ENCODE results near the gene MYO3B.

MYO3B gene

DNA sequence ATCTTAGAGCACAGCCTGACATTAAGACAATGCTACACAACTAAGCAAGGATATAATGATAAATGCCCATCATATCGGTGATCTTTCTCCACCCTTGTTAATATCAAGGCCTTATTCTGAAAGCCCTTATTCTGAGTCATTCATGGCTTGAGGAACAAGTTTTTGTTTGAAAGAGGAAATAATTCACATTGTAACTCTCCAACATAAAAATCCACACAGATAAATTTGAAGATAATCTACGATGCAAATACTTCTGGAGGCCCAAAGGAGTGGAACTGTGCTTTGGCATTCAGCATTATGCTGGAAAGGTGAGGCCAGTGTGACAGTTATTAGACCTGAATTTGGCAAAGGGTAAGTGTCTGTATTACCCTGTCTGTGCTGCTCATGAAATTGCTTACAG lies 227.4 kb downstream of the MYO3B start:
- no peak overlapping the region for H3K4me3 ChIP-seq (ENCODE audit: low read length)
- TF ChIP-seq EZH2phosphoT487 (IDR thresholded peaks at IDR 0.05; ENCODE audit: borderline replicate concordance, low read length) = no peak
- TF ChIP-seq, protein P1, sequence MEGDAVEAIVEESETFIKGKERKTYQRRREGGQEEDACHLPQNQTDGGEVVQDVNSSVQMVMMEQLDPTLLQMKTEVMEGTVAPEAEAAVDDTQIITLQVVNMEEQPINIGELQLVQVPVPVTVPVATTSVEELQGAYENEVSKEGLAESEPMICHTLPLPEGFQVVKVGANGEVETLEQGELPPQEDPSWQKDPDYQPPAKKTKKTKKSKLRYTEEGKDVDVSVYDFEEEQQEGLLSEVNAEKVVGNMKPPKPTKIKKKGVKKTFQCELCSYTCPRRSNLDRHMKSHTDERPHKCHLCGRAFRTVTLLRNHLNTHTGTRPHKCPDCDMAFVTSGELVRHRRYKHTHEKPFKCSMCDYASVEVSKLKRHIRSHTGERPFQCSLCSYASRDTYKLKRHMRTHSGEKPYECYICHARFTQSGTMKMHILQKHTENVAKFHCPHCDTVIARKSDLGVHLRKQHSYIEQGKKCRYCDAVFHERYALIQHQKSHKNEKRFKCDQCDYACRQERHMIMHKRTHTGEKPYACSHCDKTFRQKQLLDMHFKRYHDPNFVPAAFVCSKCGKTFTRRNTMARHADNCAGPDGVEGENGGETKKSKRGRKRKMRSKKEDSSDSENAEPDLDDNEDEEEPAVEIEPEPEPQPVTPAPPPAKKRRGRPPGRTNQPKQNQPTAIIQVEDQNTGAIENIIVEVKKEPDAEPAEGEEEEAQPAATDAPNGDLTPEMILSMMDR (IDR thresholded peaks at IDR 0.05; ENCODE audit: low read depth, low read length, poor library complexity, severe bottlenecking) = no peak
- no peaks in the 10 kb centered on the region for H3K9me2 ChIP-seq (replicated peaks; ENCODE audit: control insufficient read depth, low read length)
- H3K27ac ChIP-seq (ENCODE audit: low read depth, low read length) = no peak overlapping the region
- H4K20me1 ChIP-seq (ENCODE audit: control insufficient read depth, insufficient read depth, low read depth, low read length) = no peaks in the 10 kb centered on the region
- H3K27me3 ChIP-seq (ENCODE audit: control insufficient read depth, low read length) = peaks cover 11% of the 10 kb centered on the region
- no peaks in the 10 kb centered on the region for H3K9me3 ChIP-seq (ENCODE audit: control insufficient read depth, insufficient read depth, low read length)
- no peak overlapping the region for H3K4me2 ChIP-seq (ENCODE audit: low read length)
- no peaks in the 10 kb centered on the region for H3F3A ChIP-seq (ENCODE audit: control insufficient read depth, insufficient read depth)
- peaks cover 15% of the 10 kb centered on the region for H3K4me1 ChIP-seq (ENCODE audit: control insufficient read depth, low read length)
- H3K36me3 ChIP-seq (ENCODE audit: control insufficient read depth, low read length) = no peaks in the 10 kb centered on the region
- H3K79me2 ChIP-seq (ENCODE audit: control insufficient read depth, low read length) = no peaks in the 10 kb centered on the region

DNA sequence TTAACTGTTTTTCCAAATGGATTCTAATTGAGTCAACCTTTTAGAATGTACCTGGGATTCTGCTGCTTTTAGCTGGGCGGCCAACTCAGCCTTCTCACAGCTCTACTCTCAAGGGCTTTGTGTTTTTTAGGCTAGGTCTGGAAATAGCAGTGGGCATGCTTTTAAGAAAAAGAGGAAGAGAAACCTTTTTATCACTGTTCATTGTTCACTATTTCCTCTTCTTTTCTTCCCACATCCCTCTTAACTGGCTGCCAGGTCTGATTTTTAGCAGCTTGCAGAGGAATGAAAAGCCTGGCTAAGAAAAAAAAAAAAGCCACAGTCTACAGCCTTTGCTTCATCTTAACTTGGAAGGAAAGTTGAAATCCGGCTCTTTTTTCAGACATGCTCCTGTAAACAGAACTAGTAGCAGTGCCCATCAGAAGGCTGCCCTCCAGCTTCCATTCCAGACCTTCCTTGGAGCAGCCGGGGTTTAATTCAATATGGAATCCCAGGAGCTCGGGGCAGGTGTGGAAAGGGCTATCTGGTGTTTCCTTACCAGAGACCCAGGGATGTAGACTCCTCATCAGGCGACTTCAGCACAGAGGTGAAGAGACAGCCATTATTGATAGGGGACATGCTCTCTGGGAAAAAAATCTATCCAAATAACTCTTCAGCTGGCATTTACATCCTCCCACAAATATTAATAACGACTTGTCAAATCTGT lies 230.7 kb downstream of the MYO3B start:
- Histone ChIP-seq H3K27me3 (ENCODE audit: control insufficient read depth, low read length) (peaks cover 5% of the 10 kb centered on the region; the same call in 1 of the 2 replicates), H4K20me1 (ENCODE audit: control insufficient read depth, insufficient read depth, low read depth, low read length) (no peaks in the 10 kb centered on the region), H3K9me3 (ENCODE audit: control insufficient read depth, insufficient read depth, low read length) (no peaks in the 10 kb centered on the region), H3K4me3 (ENCODE audit: low read length) (peak overlapping the region; percentile 50), H3K36me3 (ENCODE audit: control insufficient read depth, low read length) (no peaks in the 10 kb centered on the region), H3K4me2 (ENCODE audit: low read length) (peak overlapping the region; percentile 67), H3K4me1 (ENCODE audit: control insufficient read depth, low read length) (peaks cover 15% of the 10 kb centered on the region), H3K9me2 (replicated peaks; ENCODE audit: control insufficient read depth, low read length) (no peaks in the 10 kb centered on the region), H3F3A (ENCODE audit: control insufficient read depth, insufficient read depth) (no peaks in the 10 kb centered on the region), H3K27ac (ENCODE audit: low read depth, low read length) (no peak overlapping the region), H3K79me2 (ENCODE audit: control insufficient read depth, low read length) (no peaks in the 10 kb centered on the region)
- TF ChIP-seq, protein P1 (IDR thresholded peaks at IDR 0.05; ENCODE audit: low read depth, low read length, poor library complexity, severe bottlenecking) = no peak
- TF ChIP-seq EZH2phosphoT487 (IDR thresholded peaks at IDR 0.05; ENCODE audit: borderline replicate concordance, low read length) = no peak

DNA sequence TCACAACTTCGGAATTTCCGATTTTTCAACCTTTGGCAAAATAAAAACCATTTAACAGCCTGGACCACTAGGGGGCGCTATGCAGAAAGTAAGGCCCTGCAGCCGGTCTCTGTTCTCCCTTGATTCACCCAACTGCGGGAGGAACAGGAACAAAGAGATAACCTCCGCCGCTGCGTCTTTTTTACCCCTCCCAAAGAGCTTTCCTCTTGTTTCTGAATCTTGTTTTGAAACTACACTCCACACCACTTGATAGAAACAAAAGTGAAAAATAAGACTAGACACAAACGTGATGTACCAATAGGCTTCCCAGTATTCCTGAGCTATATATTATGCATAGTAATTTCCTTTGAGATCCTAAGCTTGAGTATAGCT lies 231.2 kb downstream of the MYO3B start:
- Histone ChIP-seq H3K4me1 (ENCODE audit: control insufficient read depth, low read length) (peaks cover 15% of the 10 kb centered on the region), H3K79me2 (ENCODE audit: control insufficient read depth, low read length) (no peaks in the 10 kb centered on the region), H3K9me2 (replicated peaks; ENCODE audit: control insufficient read depth, low read length) (no peaks in the 10 kb centered on the region), H4K20me1 (ENCODE audit: control insufficient read depth, insufficient read depth, low read depth, low read length) (no peaks in the 10 kb centered on the region), H3K4me2 (ENCODE audit: low read length) (peak overlapping the region; percentile 67), H3K27me3 (ENCODE audit: control insufficient read depth, low read length) (no peaks in the 10 kb centered on the region; the same call in 1 of the 2 replicates), H3K36me3 (ENCODE audit: control insufficient read depth, low read length) (no peaks in the 10 kb centered on the region), H3K27ac (ENCODE audit: low read depth, low read length) (no peak overlapping the region), H3F3A (ENCODE audit: control insufficient read depth, insufficient read depth) (no peaks in the 10 kb centered on the region), H3K4me3 (ENCODE audit: low read length) (peak overlapping the region; percentile 50), H3K9me3 (ENCODE audit: control insufficient read depth, insufficient read depth, low read length) (no peaks in the 10 kb centered on the region)
- no peak for TF ChIP-seq EZH2phosphoT487 (IDR thresholded peaks at IDR 0.05; ENCODE audit: borderline replicate concordance, low read length)
- TF ChIP-seq, protein P1 (IDR thresholded peaks at IDR 0.05; ENCODE audit: low read depth, low read length, poor library complexity, severe bottlenecking) = peak; percentile 98

All from DOHH2 (cell line).